SJSA1 (cell line): Measurements from ENCODE around the gene DNAJA3. TPM values are rescaled to one million over a fixed set of nuclear protein-coding genes. Genes with fewer than 3 reads are reported as not detected.

Experiments used
- DNase-seq, 2 experiments: peaks; one replicate each; pipeline ENCODE4 v3.0.0-alpha.2; 2015 to 2020; ENCODE audit warnings: low spot score in 2 of 2, low read depth in 1 of 2
- H3K27ac ChIP-seq: fragments of 250-450 bp; sonication (Bioruptor Pico); 2 replicates; pipeline ENCODE4 v1.5.1; 2020; ENCODE audit warnings: mild to moderate bottlenecking, moderate library complexity
- H3K27me3 ChIP-seq: fragments of 250-450 bp; sonication (Bioruptor Pico); replicated peaks from 2 replicates; pipeline ENCODE4 v1.5.1; 2020; ENCODE audit warnings: mild to moderate bottlenecking, moderate library complexity
- H3K36me3 ChIP-seq: fragments of 250-450 bp; sonication (Bioruptor Pico); 2 replicates; pipeline ENCODE4 v1.5.1; 2020; ENCODE audit warnings: mild to moderate bottlenecking
- H3K4me1 ChIP-seq: fragments of 250-450 bp; sonication (Bioruptor Pico); replicated peaks from 2 replicates; pipeline ENCODE4 v1.6.1; 2021; ENCODE audit warnings: mild to moderate bottlenecking
- H3K4me3 ChIP-seq: fragments of 250-450 bp; sonication (Bioruptor Pico); 2 replicates; pipeline ENCODE4 v1.5.1; 2020; ENCODE audit warnings: mild to moderate bottlenecking
- H3K9me3 ChIP-seq: fragments of 250-450 bp; sonication (Bioruptor Pico); replicated peaks from 2 replicates; pipeline ENCODE4 v1.5.1; 2020; ENCODE audit warnings: mild to moderate bottlenecking
- total RNA-seq: library from RNA; depleted of rRNA; stranded (reverse); fragments of >200 nt; shearing (Covaris generic); gene quantifications from 2 replicates; pipeline ENCODE4 v1.2.3, GENCODE V29; 2014

DNAJA3 gene
- total RNA-seq, 1 experiment from 2014 or later: 81.9 TPM

GRCh38 chr16:4407543-4408322 is 17.9 kb upstream of the DNAJA3 start:
- DNase-seq: no peak
- Histone ChIP-seq H3K27me3 (no peaks in the 10 kb centered on the region), H3K27ac (no peak overlapping the region), H3K36me3 (peaks cover 54% of the 10 kb centered on the region), H3K4me3 (no peak overlapping the region), H3K9me3 (no peaks in the 10 kb centered on the region), H3K4me1 (peaks cover 13% of the 10 kb centered on the region)

- no peaks in the 10 kb centered on the region for H3K9me3 ChIP-seq
- no peak for DNase-seq
- peaks cover 49% of the 10 kb centered on the region for H3K36me3 ChIP-seq
- no peak overlapping the region for H3K4me3 ChIP-seq
- no peak overlapping the region for H3K27ac ChIP-seq
- peaks cover 13% of the 10 kb centered on the region for H3K4me1 ChIP-seq
- no peaks in the 10 kb centered on the region for H3K27me3 ChIP-seq
Measured at GRCh38 chr16:4408323-4408690, 17.4 kb upstream of the DNAJA3 start.

GRCh38 chr16:4409081-4409932 is 16.4 kb upstream of the DNAJA3 start:
- H3K4me3 ChIP-seq: no peak overlapping the region
- H3K9me3 ChIP-seq: no peaks in the 10 kb centered on the region
- H3K27ac ChIP-seq: no peak overlapping the region
- H3K36me3 ChIP-seq: peaks cover 41% of the 10 kb centered on the region
- peaks cover 13% of the 10 kb centered on the region for H3K4me1 ChIP-seq
- no peak for DNase-seq
- no peaks in the 10 kb centered on the region for H3K27me3 ChIP-seq

GRCh38 chr16:4410335-4411075 is 15.2 kb upstream of the DNAJA3 start:
- Histone ChIP-seq H3K4me1 (peaks cover 19% of the 10 kb centered on the region), H3K27me3 (no peaks in the 10 kb centered on the region), H3K4me3 (no peak overlapping the region), H3K9me3 (no peaks in the 10 kb centered on the region), H3K27ac (no peak overlapping the region), H3K36me3 (peaks cover 35% of the 10 kb centered on the region)
- DNase-seq: peak; percentile 84 to 87

- H3K4me3 ChIP-seq: no peak overlapping the region
- no peak overlapping the region for H3K27ac ChIP-seq
- H3K36me3 ChIP-seq: peaks cover 38% of the 10 kb centered on the region
- peaks cover 5% of the 10 kb centered on the region; the same call in 1 of the 2 replicates for H3K9me3 ChIP-seq
- H3K27me3 ChIP-seq: no peaks in the 10 kb centered on the region
- H3K4me1 ChIP-seq: peaks cover 29% of the 10 kb centered on the region
- no peak for DNase-seq
Measured at GRCh38 chr16:4411684-4412083, 14.0 kb upstream of the DNAJA3 start.

GRCh38 chr16:4412159-4412558 is 13.5 kb upstream of the DNAJA3 start:
- H3K4me1 ChIP-seq: peaks cover 32% of the 10 kb centered on the region
- H3K27ac ChIP-seq: no peak overlapping the region
- H3K36me3 ChIP-seq: peaks cover 35% of the 10 kb centered on the region
- no peak for DNase-seq
- no peaks in the 10 kb centered on the region for H3K27me3 ChIP-seq
- H3K9me3 ChIP-seq: peaks cover 5% of the 10 kb centered on the region; the same call in 1 of the 2 replicates
- no peak overlapping the region for H3K4me3 ChIP-seq

- no peaks in the 10 kb centered on the region for H3K27me3 ChIP-seq
- peaks cover 35% of the 10 kb centered on the region for H3K4me1 ChIP-seq
- H3K27ac ChIP-seq: no peak overlapping the region
- H3K9me3 ChIP-seq: peaks cover 5% of the 10 kb centered on the region; the same call in 1 of the 2 replicates
- peaks cover 29% of the 10 kb centered on the region for H3K36me3 ChIP-seq
- no peak overlapping the region for H3K4me3 ChIP-seq
- DNase-seq: no peak
Measured at GRCh38 chr16:4412854-4413253, 12.8 kb upstream of the DNAJA3 start.

- Histone ChIP-seq H3K36me3 (peaks cover 19% of the 10 kb centered on the region), H3K27ac (no peak overlapping the region), H3K27me3 (no peaks in the 10 kb centered on the region), H3K4me1 (peaks cover 35% of the 10 kb centered on the region), H3K4me3 (no peak overlapping the region), H3K9me3 (peaks cover 5% of the 10 kb centered on the region; the same call in 1 of the 2 replicates)
- DNase-seq: no peak
Measured at GRCh38 chr16:4414187-4414917, 11.3 kb upstream of the DNAJA3 start.

- H3K36me3 ChIP-seq: peaks cover 19% of the 10 kb centered on the region
- H3K9me3 ChIP-seq: peaks cover 5% of the 10 kb centered on the region; the same call in 1 of the 2 replicates
- H3K4me1 ChIP-seq: peaks cover 28% of the 10 kb centered on the region
- H3K27me3 ChIP-seq: no peaks in the 10 kb centered on the region
- peak overlapping the region; percentile 81 for H3K4me3 ChIP-seq
- H3K27ac ChIP-seq: peak overlapping the region; percentile 47
- peak in 1 of 2 experiments; percentile 39 for DNase-seq
Measured at GRCh38 chr16:4415538-4416199, 10.0 kb upstream of the DNAJA3 start.

GRCh38 chr16:4416200-4417032 is 9.3 kb upstream of the DNAJA3 start, which contains the start of gene CORO7:
Gene CORO7 (minus strand): TSS chr16:4416596. CDS start chr16:4416518, 78 bp downstream.
- no peaks in the 10 kb centered on the region for H3K27me3 ChIP-seq
- H3K4me3 ChIP-seq: peak within 1 kb of the TSS; percentile 81
- H3K27ac ChIP-seq: peak within 1 kb of the TSS; percentile 47
- peak; percentile 86 to 95 for DNase-seq
- peaks cover 5% of the 10 kb centered on the region; the same call in 1 of the 2 replicates for H3K9me3 ChIP-seq
- H3K36me3 ChIP-seq: peaks cover 19% of the 10 kb centered on the region
- peaks cover 22% of the 10 kb centered on the region for H3K4me1 ChIP-seq

GRCh38 chr16:4419402-4419959 is 6.2 kb upstream of the DNAJA3 start:
- H3K4me3 ChIP-seq: no peak overlapping the region
- no peaks in the 10 kb centered on the region for H3K27me3 ChIP-seq
- DNase-seq: no peak
- peaks cover 10% of the 10 kb centered on the region for H3K36me3 ChIP-seq
- no peak overlapping the region for H3K27ac ChIP-seq
- peaks cover 24% of the 10 kb centered on the region for H3K4me1 ChIP-seq
- peaks cover 5% of the 10 kb centered on the region; the same call in 1 of the 2 replicates for H3K9me3 ChIP-seq
